Osteoblast (primary cell): ENCODE results near the gene GRB10. TPM values are rescaled to one million over a fixed set of nuclear protein-coding genes. Genes with fewer than 3 reads are reported as not detected.

Source experiments
- DNase-seq: peaks from one replicate; pipeline ENCODE4 v3.0.0; 2011; ENCODE audit warnings: low spot score, mixed read lengths; ENCODE audit not compliant: insufficient read length; ENCODE audit errors: missing footprints
- H2AFZ ChIP-seq: 2 replicates; pipeline ENCODE4 v1.6.0; 2011; ENCODE audit warnings: mild to moderate bottlenecking, low read length
- H3K27ac ChIP-seq: 2 replicates; pipeline ENCODE4 v1.5.1; 2011; ENCODE audit warnings: mild to moderate bottlenecking, low read depth, low read length, moderate library complexity
- H3K27me3 ChIP-seq: 2 replicates; pipeline ENCODE4 v1.6.0; 2012; ENCODE audit warnings: mild to moderate bottlenecking, control low read depth, inconsistent platforms, low read length, moderate library complexity; ENCODE audit not compliant: insufficient read depth
- H3K36me3 ChIP-seq: 2 replicates; pipeline ENCODE4 v1.5.1; 2011; ENCODE audit warnings: mild to moderate bottlenecking, low read length, control low read depth, moderate library complexity; ENCODE audit not compliant: insufficient read depth
- H3K4me1 ChIP-seq: 2 replicates; pipeline ENCODE4 v1.5.1; 2011; ENCODE audit warnings: mild to moderate bottlenecking, low read length, control low read depth, moderate library complexity; ENCODE audit not compliant: insufficient read depth
- H3K4me2 ChIP-seq: 2 replicates; pipeline ENCODE4 v1.6.0; 2011; ENCODE audit warnings: mild to moderate bottlenecking, low read length; ENCODE audit not compliant: insufficient read depth
- H3K4me3 ChIP-seq: fragments of 200-600 bp; sonication (generic); 3 replicates; pipeline ENCODE4 v1.5.1; 2012; ENCODE audit warnings: mild to moderate bottlenecking, low read length, inconsistent platforms; ENCODE audit not compliant: insufficient read depth
- H3K79me2 ChIP-seq: 2 replicates; pipeline ENCODE4 v1.6.0; 2012; ENCODE audit warnings: mild to moderate bottlenecking, low read length, control low read depth, inconsistent platforms; ENCODE audit not compliant: insufficient read depth
- H3K9me3 ChIP-seq: 2 replicates; pipeline ENCODE4 v1.5.1; 2011; ENCODE audit warnings: low read depth, low read length, control low read depth
- H4K20me1 ChIP-seq: 2 replicates; pipeline ENCODE4 v1.6.0; 2012; ENCODE audit warnings: mild to moderate bottlenecking, low read length, control low read depth; ENCODE audit not compliant: insufficient read depth
- total RNA-seq: library from RNA; depleted of rRNA; stranded (reverse); fragments of >200 nt; gene quantifications from 2 replicates; pipeline ENCODE4 v1.2.3, GENCODE V29; 2012
- TF ChIP-seq, protein P1 (sequence below): IDR thresholded peaks from 2 replicates; pipeline ENCODE4 v1.5.1; 2011; ENCODE audit warnings: mild to moderate bottlenecking, low read depth, low read length, moderate library complexity; ENCODE audit errors: extremely low read depth

The GRB10 gene
- total RNA-seq, 1 donor = 62.6 TPM

DNA sequence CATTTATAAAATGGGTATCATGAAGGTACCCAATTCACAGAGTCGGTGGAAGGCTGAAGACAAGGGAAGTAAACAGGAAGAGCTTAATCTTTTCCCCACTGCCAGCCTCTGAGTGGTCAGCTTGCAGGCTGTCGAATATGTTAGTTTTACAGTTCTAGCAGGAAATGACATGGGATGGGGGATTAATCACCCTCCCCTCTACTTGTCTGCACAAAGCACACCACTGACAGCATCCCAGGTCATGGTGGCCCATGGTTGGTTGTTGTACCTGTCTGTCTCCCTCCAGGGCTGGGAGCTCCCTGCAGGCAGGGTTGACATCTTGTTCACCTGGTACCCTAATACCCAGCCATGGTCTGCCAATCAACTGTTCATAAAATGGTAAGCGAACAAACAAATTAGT is 55.6 kb downstream of the GRB10 start:
- H3K79me2 ChIP-seq = peaks cover 75% of the 10 kb centered on the region
- no peak overlapping the region for H3K4me3 ChIP-seq
- peaks cover 7% of the 10 kb centered on the region for H3K36me3 ChIP-seq
- TF ChIP-seq, protein P1, sequence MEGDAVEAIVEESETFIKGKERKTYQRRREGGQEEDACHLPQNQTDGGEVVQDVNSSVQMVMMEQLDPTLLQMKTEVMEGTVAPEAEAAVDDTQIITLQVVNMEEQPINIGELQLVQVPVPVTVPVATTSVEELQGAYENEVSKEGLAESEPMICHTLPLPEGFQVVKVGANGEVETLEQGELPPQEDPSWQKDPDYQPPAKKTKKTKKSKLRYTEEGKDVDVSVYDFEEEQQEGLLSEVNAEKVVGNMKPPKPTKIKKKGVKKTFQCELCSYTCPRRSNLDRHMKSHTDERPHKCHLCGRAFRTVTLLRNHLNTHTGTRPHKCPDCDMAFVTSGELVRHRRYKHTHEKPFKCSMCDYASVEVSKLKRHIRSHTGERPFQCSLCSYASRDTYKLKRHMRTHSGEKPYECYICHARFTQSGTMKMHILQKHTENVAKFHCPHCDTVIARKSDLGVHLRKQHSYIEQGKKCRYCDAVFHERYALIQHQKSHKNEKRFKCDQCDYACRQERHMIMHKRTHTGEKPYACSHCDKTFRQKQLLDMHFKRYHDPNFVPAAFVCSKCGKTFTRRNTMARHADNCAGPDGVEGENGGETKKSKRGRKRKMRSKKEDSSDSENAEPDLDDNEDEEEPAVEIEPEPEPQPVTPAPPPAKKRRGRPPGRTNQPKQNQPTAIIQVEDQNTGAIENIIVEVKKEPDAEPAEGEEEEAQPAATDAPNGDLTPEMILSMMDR = no peak
- H3K27ac ChIP-seq = no peak overlapping the region
- H2AFZ ChIP-seq = no peak overlapping the region
- H3K4me1 ChIP-seq = peaks cover 40% of the 10 kb centered on the region
- H3K27me3 ChIP-seq = no peaks in the 10 kb centered on the region
- no peaks in the 10 kb centered on the region for H3K9me3 ChIP-seq
- no peak overlapping the region for H3K4me2 ChIP-seq
- peaks cover 49% of the 10 kb centered on the region for H4K20me1 ChIP-seq
- no peak for DNase-seq

DNA sequence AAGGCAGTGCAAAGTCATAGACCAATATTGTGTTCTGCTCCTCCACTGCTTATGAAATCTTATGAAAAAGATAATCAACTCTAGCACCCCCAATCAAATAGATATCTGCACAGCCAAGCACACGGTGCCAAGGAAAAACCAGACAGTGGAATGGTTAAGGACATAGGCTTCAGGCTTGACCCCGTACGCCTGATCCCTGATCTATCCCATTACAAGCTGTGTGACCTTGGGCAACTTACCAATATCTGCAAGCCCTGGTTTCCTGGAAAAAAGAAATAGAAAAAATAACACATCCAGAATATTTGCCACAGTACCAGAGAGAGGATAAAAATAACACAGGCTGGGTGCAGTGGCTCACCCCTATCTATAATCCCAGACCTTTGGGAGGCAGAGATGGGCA is 56.9 kb downstream of the GRB10 start:
- Histone ChIP-seq H4K20me1 (peaks cover 50% of the 10 kb centered on the region), H3K79me2 (peaks cover 75% of the 10 kb centered on the region)
- no peak for DNase-seq

DNA sequence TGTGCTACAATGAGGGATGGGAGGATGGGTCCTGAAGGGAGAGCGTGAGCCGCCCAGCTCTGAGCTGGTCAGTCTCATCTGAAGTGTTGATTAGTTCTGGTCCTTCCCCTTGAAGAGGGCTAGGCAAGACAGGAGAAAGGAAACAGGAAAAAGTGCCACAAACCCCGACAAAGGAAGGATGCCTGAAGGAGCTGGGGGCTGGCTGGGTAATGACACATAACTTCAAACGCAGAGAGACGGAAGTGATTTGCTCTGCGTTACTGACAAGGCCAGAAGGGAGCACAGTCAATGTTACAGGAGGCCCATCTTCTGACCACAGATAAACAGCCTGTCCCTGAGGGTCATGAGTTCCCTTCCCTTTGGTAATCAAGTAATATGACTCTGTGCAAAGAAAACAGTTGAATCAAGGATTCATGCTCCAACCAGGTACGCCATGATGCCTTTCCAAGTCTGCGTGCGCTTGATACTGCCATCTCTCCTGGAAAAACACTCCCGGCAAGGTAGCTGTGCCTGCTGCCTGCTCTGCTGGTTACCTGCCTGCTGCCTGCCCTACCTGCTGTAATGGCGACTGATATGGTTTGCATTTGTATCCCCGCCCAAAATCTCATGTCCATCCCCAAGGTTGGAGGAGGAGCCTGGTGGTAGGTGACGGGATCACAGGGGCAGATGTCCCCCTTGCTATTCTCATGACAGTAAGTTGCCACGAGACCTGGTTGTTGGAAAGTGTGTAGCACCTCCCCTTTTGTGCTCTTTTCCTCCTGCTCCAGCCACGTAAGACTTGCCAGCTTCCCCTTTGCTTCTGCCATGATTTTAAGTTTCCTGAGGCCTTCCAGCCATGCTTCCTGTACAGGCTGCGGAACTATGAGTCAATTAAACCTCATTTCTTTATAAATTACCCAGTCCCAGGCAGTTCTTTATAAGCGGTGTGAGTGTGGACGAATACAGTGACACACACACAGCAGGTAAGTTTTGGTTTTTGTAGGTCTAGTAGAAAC is 57.9 kb downstream of the GRB10 start:
- Histone ChIP-seq H4K20me1 (peaks cover 45% of the 10 kb centered on the region), H3K79me2 (peaks cover 79% of the 10 kb centered on the region)

More for the DNA sequence above, 56.9 kb downstream of the GRB10 start:
- TF ChIP-seq, protein P1 = no peak
- Histone ChIP-seq H3K27ac (no peak overlapping the region), H3K4me2 (no peak overlapping the region), H3K36me3 (peaks cover 7% of the 10 kb centered on the region), H3K4me3 (no peak overlapping the region), H3K27me3 (no peaks in the 10 kb centered on the region), H3K9me3 (no peaks in the 10 kb centered on the region), H2AFZ (no peak overlapping the region), H3K4me1 (peaks cover 29% of the 10 kb centered on the region)

More for the DNA sequence above, 57.9 kb downstream of the GRB10 start:
- no peak overlapping the region for H3K27ac ChIP-seq
- H3K9me3 ChIP-seq = no peaks in the 10 kb centered on the region
- H3K4me2 ChIP-seq = no peak overlapping the region
- DNase-seq = peak; percentile 73
- no peaks in the 10 kb centered on the region for H3K27me3 ChIP-seq
- H3K4me1 ChIP-seq = peaks cover 21% of the 10 kb centered on the region
- H3K36me3 ChIP-seq = peaks cover 7% of the 10 kb centered on the region
- no peak overlapping the region for H2AFZ ChIP-seq
- H3K4me3 ChIP-seq = no peak overlapping the region
- TF ChIP-seq, protein P1 = no peak
